Epidermal melanocyte (primary cell): ENCODE results near the gene UNKL.
A peak's percentile ranks its signal among the peaks of the same experiment; 100 is the strongest.

ENCODE experiments used
- DNase-seq: peaks from one replicate; pipeline ENCODE4 v3.0.0; 2011; ENCODE audit warnings: low spot score; ENCODE audit not compliant: insufficient read length

The UNKL gene

GRCh38 chr16:1432388-1433262 is 18.1 kb upstream of the UNKL start:
- DNase-seq, result no peak

GRCh38 chr16:1431497-1432270 is 17.2 kb upstream of the UNKL start:
- DNase-seq, result no peak

GRCh38 chr16:1430759-1431496 is 16.4 kb upstream of the UNKL start, which contains the start of gene PERCC1:
PERCC1 (plus strand) TSS chr16:1431078; CDS start chr16:1432594, 1,516 bp downstream.
- DNase-seq, result peak; percentile 82

- no peak for DNase-seq
These were observed 15.8 kb upstream of the UNKL start for GRCh38 chr16:1430214-1430758.

- DNase-seq, result no peak
These were observed 15.1 kb upstream of the UNKL start for GRCh38 chr16:1429631-1430030.

- no peak for DNase-seq
These were observed 14.5 kb upstream of the UNKL start for GRCh38 chr16:1429012-1429411.

GRCh38 chr16:1428511-1428910 is 14.0 kb upstream of the UNKL start:
- no peak for DNase-seq

- DNase-seq, result no peak
These were observed 13.3 kb upstream of the UNKL start for GRCh38 chr16:1427473-1428461.

- no peak for DNase-seq
These were observed 12.4 kb upstream of the UNKL start for GRCh38 chr16:1426734-1427471.

GRCh38 chr16:1425616-1426370 is 11.3 kb upstream of the UNKL start:
- no peak for DNase-seq

GRCh38 chr16:1424028-1424427 is 9.5 kb upstream of the UNKL start:
- no peak for DNase-seq

- DNase-seq, result no peak
These were observed 7.6 kb upstream of the UNKL start for GRCh38 chr16:1422076-1422475.

- no peak for DNase-seq
These were observed 5.6 kb upstream of the UNKL start for GRCh38 chr16:1420111-1420539.

GRCh38 chr16:1416521-1416941 is 2.0 kb upstream of the UNKL start:
- DNase-seq, result no peak

- peak; percentile 62 for DNase-seq
These were observed 596 bp downstream of the UNKL start for GRCh38 chr16:1413684-1414531.

- no peak for DNase-seq
These were observed 1.7 kb downstream of the UNKL start for GRCh38 chr16:1412847-1413246.

- DNase-seq, result peak; percentile 96
These were observed 6.2 kb downstream of the UNKL start for GRCh38 chr16:1408171-1408837.
